Measurements from ENCODE around the gene GOLGA8N.
"Not testable (repeated sequence)": the region's sequence is repeated elsewhere in the genome, so short reads cannot be mapped to it uniquely, and the experiment has no call there.

DNA sequence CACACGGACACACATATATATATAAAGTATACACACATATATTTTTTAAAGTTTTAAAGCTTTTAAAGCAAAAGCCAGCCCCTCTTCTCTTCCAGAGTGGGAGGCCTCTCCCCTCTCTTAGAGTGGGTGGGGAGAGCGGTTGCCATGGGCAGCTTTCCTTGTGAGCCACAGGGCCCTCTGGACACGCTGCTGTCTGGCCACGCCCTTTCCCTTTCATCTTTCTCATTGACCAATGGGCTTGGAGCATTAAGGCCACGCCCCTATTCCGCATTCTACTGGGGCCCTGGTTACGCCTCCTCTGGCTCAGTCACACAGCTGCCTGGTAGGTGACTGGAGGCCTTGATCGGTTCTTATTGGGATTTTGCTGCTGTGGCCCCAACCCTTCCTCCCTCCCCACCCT is at the start of gene GOLGA8N:
- not testable (repeated sequence) for TF ChIP-seq GATA2, GATA3 (IDR thresholded peaks at IDR 0.05; ENCODE audit: low read depth, low read length)

Data from SH-SY5Y (cell line).